GM23338 (cell line): ENCODE data around the gene CHN1. TPM values are rescaled to one million over a fixed set of nuclear protein-coding genes. Genes with fewer than 3 reads are reported as not detected.
A peak's percentile ranks its signal among the peaks of the same experiment; 100 is the strongest.

Experiments
- ATAC-seq: fragments of 200-7000 bp; cut with Tn5 transposase; 3 replicates; pipeline ENCODE4 v1.9.1; 2020
- DNase-seq: peaks from one replicate; pipeline ENCODE4 v3.0.0-alpha.2; 2015; ENCODE audit warnings: low spot score
- H2AFZ ChIP-seq: fragments of 200-600 bp; sonication (generic); 2 replicates; pipeline ENCODE4 v1.8.0; 2016; ENCODE audit warnings: antibody characterized with exemption, mild to moderate bottlenecking, moderate library complexity
- H3F3A ChIP-seq: fragments of 200-600 bp; sonication (generic); replicated peaks from 2 replicates; pipeline ENCODE4 v1.8.0; 2017; ENCODE audit warnings: antibody characterized with exemption, mixed run types, low read depth
- H3K27ac ChIP-seq: fragments of 200-600 bp; sonication (generic); 2 replicates; pipeline ENCODE4 v1.6.1; 2016; ENCODE audit warnings: low read depth
- H3K27me3 ChIP-seq: fragments of 200-600 bp; sonication (generic); 2 replicates; pipeline ENCODE4 v1.8.0; 2016; ENCODE audit warnings: mild to moderate bottlenecking, mixed run types, moderate library complexity; ENCODE audit not compliant: insufficient read depth
- H3K36me3 ChIP-seq: fragments of 200-600 bp; sonication (generic); 2 replicates; pipeline ENCODE4 v1.8.0; 2016; ENCODE audit warnings: mild to moderate bottlenecking; ENCODE audit not compliant: insufficient read depth
- H3K4me1 ChIP-seq: fragments of 200-600 bp; sonication (generic); 2 replicates; pipeline ENCODE4 v1.8.0; 2016; ENCODE audit warnings: mild to moderate bottlenecking, moderate library complexity; ENCODE audit not compliant: insufficient read depth
- H3K4me2 ChIP-seq: fragments of 200-600 bp; sonication (generic); 2 replicates; pipeline ENCODE4 v1.7.1; 2017; ENCODE audit warnings: mixed run types
- H3K4me3 ChIP-seq: fragments of 200-600 bp; sonication (generic); 2 replicates; pipeline ENCODE4 v1.6.1; 2016; ENCODE audit warnings: mixed run types
- H3K79me2 ChIP-seq: fragments of 200-600 bp; sonication (generic); replicated peaks from 2 replicates; pipeline ENCODE4 v1.8.0; 2017; ENCODE audit warnings: mild to moderate bottlenecking; ENCODE audit not compliant: insufficient read depth
- H3K9me2 ChIP-seq: fragments of 200-600 bp; sonication (generic); 2 replicates; pipeline ENCODE4 v1.8.0; 2017; ENCODE audit not compliant: insufficient read depth
- H4K20me1 ChIP-seq: fragments of 200-600 bp; sonication (generic); replicated peaks from 2 replicates; pipeline ENCODE4 v1.8.0; 2017; ENCODE audit warnings: mild to moderate bottlenecking; ENCODE audit not compliant: insufficient read depth
- H3K27ac Mint-ChIP-seq: 2 replicates; pipeline ENCODE4 v1.8.0; 2020; ENCODE audit warnings: inconsistent platforms, mild to moderate bottlenecking, moderate library complexity, mixed read lengths
- H3K27me3 Mint-ChIP-seq: 3 replicates; pipeline ENCODE4 v1.8.0; 2022; ENCODE audit warnings: low read depth, mild to moderate bottlenecking, moderate library complexity, mixed read lengths, inconsistent platforms; ENCODE audit not compliant: insufficient read depth, poor library complexity
- H3K36me3 Mint-ChIP-seq: 3 replicates; pipeline ENCODE4 v1.8.0; 2021; ENCODE audit warnings: low read depth, mild to moderate bottlenecking, inconsistent platforms, moderate library complexity, mixed read lengths
- H3K4me1 Mint-ChIP-seq: 3 replicates; pipeline ENCODE4 v1.8.0; 2020; ENCODE audit warnings: mild to moderate bottlenecking, inconsistent platforms, mixed read lengths
- H3K4me3 Mint-ChIP-seq: 3 replicates; pipeline ENCODE4 v1.8.0; 2021; ENCODE audit warnings: moderate library complexity, mild to moderate bottlenecking, inconsistent platforms, mixed read lengths
- H3K9me3 Mint-ChIP-seq: 3 replicates; pipeline ENCODE4 v1.8.0; 2020; ENCODE audit warnings: moderate library complexity, mild to moderate bottlenecking, inconsistent platforms, mixed read lengths
- ETS1 ChIP-seq: IDR thresholded peaks from 2 replicates; pipeline ENCODE4 v1.6.1; 2016; ENCODE audit warnings: antibody characterized with exemption
- EZH2 ChIP-seq: fragments of 200-600 bp; sonication (generic); IDR thresholded peaks from one replicate; pipeline ENCODE4 v1.8.0; 2017; ENCODE audit warnings: antibody characterized with exemption, mild to moderate bottlenecking, low read depth; ENCODE audit not compliant: unreplicated experiment
- EZH2phosphoT487 ChIP-seq: fragments of 200-600 bp; sonication (generic); IDR thresholded peaks from one replicate; pipeline ENCODE4 v1.8.1; 2018; ENCODE audit warnings: antibody characterized with exemption; ENCODE audit not compliant: unreplicated experiment
- JUNB ChIP-seq: IDR thresholded peaks from one replicate; pipeline ENCODE4 v1.6.1; 2016; ENCODE audit warnings: antibody characterized with exemption; ENCODE audit not compliant: unreplicated experiment
- NANOG ChIP-seq: IDR thresholded peaks from 2 replicates; pipeline ENCODE4 v1.6.1; 2016; ENCODE audit warnings: antibody characterized with exemption, borderline replicate concordance
- POLR2AphosphoS5 ChIP-seq: IDR thresholded peaks from 2 replicates; pipeline ENCODE4 v1.6.1; 2016; ENCODE audit warnings: antibody characterized with exemption, low read depth
- REST ChIP-seq: IDR thresholded peaks from one replicate; pipeline ENCODE4 v1.6.1; 2018; ENCODE audit warnings: antibody characterized with exemption; ENCODE audit not compliant: unreplicated experiment
- ZNF114 ChIP-seq: fragments of 250-450 bp; sonication (Bioruptor Pico); IDR thresholded peaks from 2 replicates; pipeline ENCODE4 v1.5.0; 2020; ENCODE audit warnings: mild to moderate bottlenecking, moderate library complexity
- ZNF331 ChIP-seq: fragments of 250-450 bp; sonication (Bioruptor Pico); IDR thresholded peaks from 2 replicates; pipeline ENCODE4 v1.5.0; 2020; ENCODE audit warnings: low read depth, mild to moderate bottlenecking, moderate library complexity
- polyA plus RNA-seq: library from polyadenylated mRNA; unstranded; fragments of >200 nt; fragmentation: Nextera tagmentation; extraction: Ambion mirVana; gene quantifications from 2 replicates; pipeline ENCODE4 v1.2.1, GENCODE V29; 2016
- total RNA-seq: library from RNA; depleted of rRNA; stranded (reverse); fragments of >200 nt; shearing (Covaris generic); gene quantifications from 2 replicates; pipeline ENCODE4 v1.2.3, GENCODE V29; 2014
- TF ChIP-seq, protein P1 (sequence below), 2 experiments: fragments of 200-600 bp in 1 of 2; sonication (generic) in 1 of 2; conservative IDR thresholded peaks; 2 replicates each; pipeline versions ENCODE4 v1.5.1 to v1.6.1; 2016 to 2017; ENCODE audit warnings: antibody characterized with exemption in 2 of 2, low read depth in 2 of 2, mild to moderate bottlenecking in 2 of 2, moderate library complexity in 1 of 2

CHN1 gene
- total and polyA plus RNA-seq, 2 experiments from 2014 or later = 28.1 to 36.5 TPM

GRCh38 chr2:174846941-174847938 lies 157.9 kb downstream of the CHN1 start:
- H3K27me3 Mint-ChIP-seq = no peaks in the 10 kb centered on the region
- 0 out of 2 replicates have a peak overlapping the region, but pooled peaks have one; percentile 5 for H3K4me3 ChIP-seq
- peak overlapping the region; percentile 48 for H3K27ac ChIP-seq
- no peaks in the 10 kb centered on the region for H4K20me1 ChIP-seq
- no peak for TF ChIP-seq ZNF331
- TF ChIP-seq POLR2AphosphoS5 = no peak
- H3K27ac Mint-ChIP-seq = peak overlapping the region; percentile 89
- H3K4me2 ChIP-seq = peak overlapping the region; percentile 22
- H3K9me3 Mint-ChIP-seq = no peaks in the 10 kb centered on the region; the same call in 2 of the 3 replicates
- H3K79me2 ChIP-seq = peaks cover 35% of the 10 kb centered on the region
- peaks cover 62% of the 10 kb centered on the region for H3K4me1 Mint-ChIP-seq
- ATAC-seq (peak; percentile 95), DNase-seq (peak; percentile 86)
- peaks cover 4% of the 10 kb centered on the region; the same call in 1 of the 3 replicates for H3K36me3 Mint-ChIP-seq
- H3F3A ChIP-seq = no peaks in the 10 kb centered on the region
- no peaks in the 10 kb centered on the region for H3K36me3 ChIP-seq
- H3K4me3 Mint-ChIP-seq = peak overlapping the region; percentile 54
- no peaks in the 10 kb centered on the region for H3K27me3 ChIP-seq
- H3K9me2 ChIP-seq = no peaks in the 10 kb centered on the region
- peaks cover 70% of the 10 kb centered on the region for H3K4me1 ChIP-seq
- H2AFZ ChIP-seq = no peak overlapping the region

DNA sequence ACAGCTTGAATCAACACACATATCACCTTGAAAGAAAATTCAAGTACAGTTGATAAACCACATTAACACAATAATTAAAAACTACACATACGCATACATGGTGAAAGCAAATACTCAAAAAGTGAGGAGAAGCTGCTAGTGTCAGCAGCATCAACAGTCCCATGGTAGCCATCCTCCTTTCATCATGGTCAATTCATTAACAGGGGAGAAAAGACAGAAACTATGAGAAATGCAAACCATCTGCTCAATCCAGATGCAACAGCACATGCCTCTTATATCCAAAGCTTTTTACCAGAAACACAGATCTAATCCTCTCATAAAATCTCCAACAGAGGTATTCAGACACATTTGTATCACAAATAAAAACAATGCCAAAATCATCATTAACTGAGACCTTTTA lies 159.0 kb downstream of the CHN1 start:
- Histone ChIP-seq H3K4me2 (peak overlapping the region; percentile 52), H3K27me3 (no peaks in the 10 kb centered on the region), H3K4me1 (peaks cover 78% of the 10 kb centered on the region), H3K27ac (peak overlapping the region; percentile 48), H3K36me3 (no peaks in the 10 kb centered on the region), H3K9me2 (no peaks in the 10 kb centered on the region), H3K79me2 (peaks cover 32% of the 10 kb centered on the region), H2AFZ (no peak overlapping the region), H3F3A (no peaks in the 10 kb centered on the region), H4K20me1 (no peaks in the 10 kb centered on the region), H3K4me3 (no peak overlapping the region; the same call in 1 of the 2 replicates)
- H3K4me3 Mint-ChIP-seq = peak overlapping the region; percentile 43
- no peaks in the 10 kb centered on the region for H3K9me3 Mint-ChIP-seq
- DNase-seq (no peak), ATAC-seq (no peak)
- 0 out of 3 replicates have a peak, but pooled peaks cover 2% of the 10 kb centered on the region for H3K36me3 Mint-ChIP-seq
- H3K27me3 Mint-ChIP-seq = no peaks in the 10 kb centered on the region
- H3K27ac Mint-ChIP-seq = peak overlapping the region; percentile 8; the same call in 1 of the 2 replicates
- peaks cover 69% of the 10 kb centered on the region for H3K4me1 Mint-ChIP-seq
- no peak for TF ChIP-seq NANOG
- TF ChIP-seq JUNB = no peak
- TF ChIP-seq ETS1 = no peak
- no peak for TF ChIP-seq EZH2
- TF ChIP-seq, protein P1, sequence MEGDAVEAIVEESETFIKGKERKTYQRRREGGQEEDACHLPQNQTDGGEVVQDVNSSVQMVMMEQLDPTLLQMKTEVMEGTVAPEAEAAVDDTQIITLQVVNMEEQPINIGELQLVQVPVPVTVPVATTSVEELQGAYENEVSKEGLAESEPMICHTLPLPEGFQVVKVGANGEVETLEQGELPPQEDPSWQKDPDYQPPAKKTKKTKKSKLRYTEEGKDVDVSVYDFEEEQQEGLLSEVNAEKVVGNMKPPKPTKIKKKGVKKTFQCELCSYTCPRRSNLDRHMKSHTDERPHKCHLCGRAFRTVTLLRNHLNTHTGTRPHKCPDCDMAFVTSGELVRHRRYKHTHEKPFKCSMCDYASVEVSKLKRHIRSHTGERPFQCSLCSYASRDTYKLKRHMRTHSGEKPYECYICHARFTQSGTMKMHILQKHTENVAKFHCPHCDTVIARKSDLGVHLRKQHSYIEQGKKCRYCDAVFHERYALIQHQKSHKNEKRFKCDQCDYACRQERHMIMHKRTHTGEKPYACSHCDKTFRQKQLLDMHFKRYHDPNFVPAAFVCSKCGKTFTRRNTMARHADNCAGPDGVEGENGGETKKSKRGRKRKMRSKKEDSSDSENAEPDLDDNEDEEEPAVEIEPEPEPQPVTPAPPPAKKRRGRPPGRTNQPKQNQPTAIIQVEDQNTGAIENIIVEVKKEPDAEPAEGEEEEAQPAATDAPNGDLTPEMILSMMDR (conservative IDR thresholded peaks at IDR 0.05; ENCODE audit: low read depth in 2 of 2) = no peak
- no peak for TF ChIP-seq EZH2phosphoT487
- TF ChIP-seq REST = no peak
- no peak for TF ChIP-seq POLR2AphosphoS5
- TF ChIP-seq ZNF114 (CRISPR knock-in tag) = no peak
